GM18907 (cell line): ENCODE results near the gene ACTL6A.
A peak's percentile ranks its signal among the peaks of the same experiment; 100 is the strongest.
"Not testable (repeated sequence)": the region's sequence is repeated elsewhere in the genome, so short reads cannot be mapped to it uniquely, and the experiment has no call there.

ENCODE experiments used
- ATAC-seq: cut with Tn5 transposase; IDR thresholded peaks from one replicate; pipeline ENCODE4 v1.9.1; 2021; ENCODE audit warnings: mild to moderate bottlenecking, moderate library complexity; ENCODE audit not compliant: unreplicated experiment

The ACTL6A gene

GRCh38 chr3:179562591-179563270 is at the start of gene ACTL6A:
TSS of gene ACTL6A (plus strand) at chr3:179562926. CDS start at chr3:179563093, 167 bp downstream.
- peak; percentile 97 for ATAC-seq

- no peak for ATAC-seq
Observed at GRCh38 chr3:179513862-179514261, 48.9 kb upstream of the ACTL6A start.

GRCh38 chr3:179516461-179517251 is 46.1 kb upstream of the ACTL6A start:
- ATAC-seq = not testable (repeated sequence)

- ATAC-seq = no peak
Observed at GRCh38 chr3:179526482-179526881, 36.2 kb upstream of the ACTL6A start.

GRCh38 chr3:179526989-179527391 is 35.7 kb upstream of the ACTL6A start:
- ATAC-seq = no peak

GRCh38 chr3:179528772-179529171 is 34.0 kb upstream of the ACTL6A start:
- no peak for ATAC-seq

- ATAC-seq = no peak
Observed at GRCh38 chr3:179531576-179531975, 31.1 kb upstream of the ACTL6A start.

- no peak for ATAC-seq
Observed at GRCh38 chr3:179533274-179533673, 29.5 kb upstream of the ACTL6A start.

GRCh38 chr3:179536256-179536655 is 26.5 kb upstream of the ACTL6A start:
- ATAC-seq = no peak

- ATAC-seq = no peak
Observed at GRCh38 chr3:179541094-179541493, 21.6 kb upstream of the ACTL6A start.

- ATAC-seq = no peak
Observed at GRCh38 chr3:179541596-179541995, 21.1 kb upstream of the ACTL6A start.

GRCh38 chr3:179542375-179542774 is 20.4 kb upstream of the ACTL6A start:
- ATAC-seq = no peak

- no peak for ATAC-seq
Observed at GRCh38 chr3:179544981-179545645, 17.6 kb upstream of the ACTL6A start.

GRCh38 chr3:179546814-179547241 is 15.9 kb upstream of the ACTL6A start:
- no peak for ATAC-seq

GRCh38 chr3:179551349-179552105 is 11.2 kb upstream of the ACTL6A start:
- ATAC-seq = no peak

GRCh38 chr3:179558742-179559364 is 3.9 kb upstream of the ACTL6A start:
- ATAC-seq = no peak

- no peak for ATAC-seq
Observed at GRCh38 chr3:179560791-179561190, 1.9 kb upstream of the ACTL6A start.

- ATAC-seq = peak; percentile 56
Observed at GRCh38 chr3:179563271-179563783, 601 bp downstream of the ACTL6A start.

GRCh38 chr3:179565496-179565895 is 2.8 kb downstream of the ACTL6A start:
- peak; percentile 20 for ATAC-seq

GRCh38 chr3:179580992-179581391 is 18.3 kb downstream of the ACTL6A start:
- ATAC-seq = no peak
